Inferior parietal cortex (tissue), 1 donor: ENCODE data around the gene DNMT3A.
"Not testable (repeated sequence)": the region's sequence is repeated elsewhere in the genome, so short reads cannot be mapped to it uniquely, and the experiment has no call there.

Source experiments
- DNase-seq: peaks from one replicate; pipeline ENCODE4 v3.0.0-alpha.2; 2016; ENCODE audit errors: extremely low spot score

The DNMT3A gene

GRCh38 chr2:25284756-25285155, 57.0 kb downstream of the DNMT3A start:
- DNase-seq = no peak

DNA sequence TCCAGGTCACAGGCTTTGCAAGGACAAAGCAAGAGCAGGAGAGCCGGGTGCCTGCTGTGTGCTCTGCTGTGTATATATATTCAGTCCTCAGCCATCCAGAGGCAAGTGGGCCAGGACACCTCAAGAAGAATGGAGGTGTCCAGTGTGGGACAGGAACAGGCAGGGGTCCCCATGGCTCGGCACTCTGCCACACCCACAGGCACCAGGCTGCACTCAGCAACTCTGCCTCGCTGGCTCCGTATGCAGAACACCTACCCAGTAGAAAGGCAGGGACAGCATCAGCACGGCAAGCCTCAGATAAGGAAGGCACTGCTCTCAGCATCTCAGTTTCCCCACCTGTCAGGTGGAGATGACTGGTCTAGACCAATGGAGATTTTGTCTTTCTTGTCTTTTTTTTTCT, 57.8 kb downstream of the DNMT3A start:
- DNase-seq = no peak

DNA sequence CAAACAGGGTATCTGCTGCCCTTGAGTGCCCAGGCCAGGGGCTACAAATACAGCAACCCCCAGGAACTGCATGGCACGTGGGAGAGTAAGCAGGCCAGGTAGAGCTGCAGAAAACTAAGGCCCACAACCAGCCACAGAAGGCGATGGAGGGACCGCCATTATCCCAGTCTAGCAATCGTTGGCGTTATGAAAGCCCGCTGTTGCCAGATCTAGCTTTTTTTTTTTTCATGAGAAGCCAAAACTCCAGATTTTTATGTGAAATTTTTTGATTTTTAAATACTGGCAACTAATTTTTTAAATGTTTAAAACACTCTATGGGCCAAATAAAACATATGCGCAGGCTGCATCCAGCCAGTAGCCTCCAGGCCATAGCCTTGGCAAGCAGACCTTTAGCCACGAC, 59.8 kb downstream of the DNMT3A start:
- DNase-seq = no peak

DNA sequence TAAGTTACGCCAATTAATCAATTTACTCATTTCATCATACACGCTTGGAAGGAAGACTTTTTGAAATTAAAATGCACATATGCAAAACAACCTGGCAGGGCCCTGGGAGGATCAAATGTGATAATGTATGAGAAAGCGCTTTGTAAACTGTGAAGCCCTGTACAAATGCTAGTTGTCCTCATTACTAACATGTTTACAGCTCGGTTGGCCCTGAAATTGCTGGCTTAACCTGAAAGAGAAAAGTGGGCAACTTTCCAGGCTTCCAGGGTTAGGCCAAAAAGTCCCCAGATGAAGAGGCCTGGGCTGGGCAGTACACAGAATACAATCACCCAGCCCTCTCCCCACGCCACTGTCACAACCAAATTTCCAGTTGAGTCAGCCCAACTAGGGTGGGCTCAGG, 60.2 kb downstream of the DNMT3A start:
- no peak for DNase-seq

DNA sequence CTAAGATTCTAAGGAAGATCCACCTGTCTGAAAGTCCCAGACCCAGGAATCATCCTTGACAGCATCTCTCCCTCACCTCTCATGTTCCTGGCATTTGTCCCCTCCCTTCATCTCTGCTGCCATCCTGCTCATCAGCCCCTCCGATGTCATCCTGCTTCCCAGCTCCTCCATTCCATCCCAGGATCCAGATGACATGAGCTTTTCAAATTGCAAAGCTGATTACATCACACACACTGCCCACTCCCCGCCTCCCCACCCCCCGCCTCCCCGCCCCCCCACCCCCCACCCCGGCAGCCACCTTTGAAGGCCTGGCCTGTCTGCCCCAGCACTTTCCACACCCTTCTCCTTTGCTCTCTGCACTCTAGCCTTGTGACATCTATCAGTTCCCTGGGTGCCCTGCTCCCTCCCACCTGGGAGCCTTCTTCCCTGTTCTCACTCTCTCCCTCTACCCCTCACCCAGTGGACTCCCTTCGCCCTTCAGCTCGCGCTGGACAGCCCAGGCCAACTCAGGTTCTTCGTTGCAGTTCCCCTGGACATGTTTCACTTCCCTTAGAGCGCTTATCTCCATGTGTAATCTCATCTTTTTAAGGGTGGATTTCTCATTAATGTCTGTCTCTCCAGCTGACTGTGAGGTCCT, 61.6 kb downstream of the DNMT3A start:
- DNase-seq = no peak

- peak; percentile 59 for DNase-seq
Observed at GRCh38 chr2:25279091-25279651, 62.6 kb downstream of the DNMT3A start.

DNA sequence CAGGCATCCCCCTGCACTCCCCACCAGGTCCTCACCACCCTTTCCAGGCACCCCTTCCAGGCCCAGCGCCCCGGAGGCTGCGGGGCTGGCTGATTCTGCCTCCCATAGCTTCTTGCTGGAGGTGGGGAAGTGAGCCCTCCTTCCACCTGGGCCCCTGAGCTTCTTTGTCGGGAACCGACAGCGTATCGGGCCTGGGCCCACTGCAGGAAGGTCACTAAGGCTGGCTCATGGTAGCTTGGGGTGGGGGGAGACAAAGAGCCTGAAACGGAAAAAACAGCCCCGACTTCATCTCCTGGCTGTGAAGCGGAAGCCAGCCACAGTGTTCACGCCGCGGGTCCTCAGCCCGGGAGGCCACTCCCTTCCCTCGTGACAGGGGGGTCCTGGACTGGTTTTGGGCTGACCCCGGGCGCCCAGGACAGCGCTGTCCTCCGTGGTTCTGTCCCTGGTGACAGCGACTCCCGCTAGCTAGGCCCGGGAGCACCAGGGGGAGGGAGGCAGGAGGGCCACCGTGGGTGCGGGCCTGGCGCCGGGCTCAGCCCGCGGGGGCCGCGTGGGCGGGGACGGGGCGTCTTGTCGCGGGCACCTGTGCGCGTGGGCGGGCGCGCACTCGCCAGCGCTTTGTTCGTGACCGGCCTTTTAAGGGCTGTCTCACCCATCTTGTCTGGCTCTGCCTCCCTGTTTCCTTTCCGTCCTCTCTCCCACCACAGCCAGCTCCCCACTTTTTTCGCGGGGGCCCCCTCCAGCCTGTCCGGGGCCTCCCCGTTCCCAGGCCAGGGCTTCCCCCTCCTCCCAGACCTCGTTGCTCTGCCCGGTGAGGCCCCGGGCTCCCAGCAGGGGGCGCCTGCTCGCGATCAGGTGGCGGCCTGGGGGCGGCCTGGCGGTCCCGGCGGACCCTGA, 64.9 kb downstream of the DNMT3A start:
- DNase-seq = no peak

DNA sequence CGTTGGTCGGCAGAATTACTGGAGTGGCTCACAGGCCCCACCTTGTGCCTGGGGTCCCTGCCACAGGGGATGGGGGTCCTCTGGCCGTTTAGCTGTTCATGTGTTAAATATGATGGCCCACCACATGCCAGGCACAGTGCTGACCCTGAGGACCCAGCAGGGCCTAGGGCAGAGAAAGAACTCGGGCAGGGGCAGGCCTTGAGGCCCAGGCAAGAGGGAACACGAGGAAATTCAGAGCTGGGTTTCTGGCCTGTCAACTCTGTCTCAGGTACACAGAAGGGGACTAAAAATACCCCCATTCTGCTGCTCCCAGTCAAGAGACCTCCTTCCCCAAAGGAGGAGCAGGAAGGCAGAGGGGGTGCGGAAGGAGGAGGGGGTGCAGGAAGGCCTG, 66.2 kb downstream of the DNMT3A start:
- no peak for DNase-seq

DNA sequence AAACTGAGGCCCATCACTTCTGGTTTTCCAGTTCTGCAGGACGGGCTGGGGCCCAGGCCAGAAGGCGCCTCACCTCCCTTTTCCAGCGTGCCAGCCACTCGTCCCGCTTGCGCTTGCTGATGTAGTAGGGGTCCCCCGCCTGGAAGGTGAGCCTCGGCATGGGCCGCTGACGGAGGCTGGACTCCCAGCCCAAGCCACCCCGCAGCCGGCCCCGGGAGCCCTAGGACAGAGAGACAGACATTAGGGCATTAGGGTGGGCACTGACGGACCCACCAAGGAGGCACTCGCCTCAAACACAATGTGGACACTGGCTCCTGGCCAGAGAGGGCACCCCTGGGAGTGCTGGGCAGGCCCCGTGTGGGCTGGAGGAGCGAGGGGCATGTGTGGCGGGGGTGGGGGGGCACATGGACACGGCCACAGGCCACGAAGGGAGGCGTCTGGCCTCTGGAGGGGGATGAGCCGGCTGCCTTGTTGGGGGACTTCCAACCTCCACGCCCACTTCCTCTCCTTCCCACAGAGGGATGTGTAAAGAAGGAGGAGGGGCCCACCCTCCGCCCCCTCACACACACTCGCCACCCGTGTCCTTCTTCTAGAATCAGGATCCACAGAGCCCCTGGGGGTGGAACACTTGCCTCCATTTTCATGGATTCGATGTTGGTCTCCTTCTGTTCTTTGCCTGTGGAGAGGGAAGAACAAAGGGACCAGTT, 66.7 kb downstream of the DNMT3A start:
- no peak for DNase-seq

DNA sequence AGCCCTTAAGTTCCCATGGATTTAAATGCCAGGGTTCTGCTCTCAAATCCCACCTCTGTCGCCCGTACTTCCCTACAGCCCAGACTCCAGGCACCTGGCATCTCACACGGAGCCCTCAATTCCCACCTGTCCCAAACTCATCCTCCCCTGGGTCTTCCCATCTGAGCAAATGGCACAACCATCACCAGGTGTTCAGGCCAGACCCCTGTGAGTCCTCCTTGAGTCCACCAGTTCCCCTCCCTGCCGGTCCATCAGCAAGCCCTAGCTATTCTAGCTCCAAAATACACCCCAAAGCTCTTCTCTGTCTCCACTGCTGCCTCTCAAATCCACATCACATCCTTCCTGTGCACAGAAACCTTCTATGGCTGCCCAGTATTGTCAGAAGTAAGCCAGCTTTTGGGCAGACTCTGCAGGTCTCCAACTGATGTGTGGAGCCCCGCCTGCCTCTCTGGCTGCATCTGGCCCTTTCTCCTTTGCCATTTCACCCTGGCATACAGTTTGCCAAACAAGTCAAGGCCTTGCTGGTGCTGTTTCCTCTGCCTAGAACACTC, 67.7 kb downstream of the DNMT3A start:
- no peak for DNase-seq

- DNase-seq = not testable (repeated sequence)
Observed at GRCh38 chr2:25272705-25273104, 69.0 kb downstream of the DNMT3A start.

- DNase-seq = no peak
Observed at GRCh38 chr2:25270061-25270460, 71.7 kb downstream of the DNMT3A start.

DNA sequence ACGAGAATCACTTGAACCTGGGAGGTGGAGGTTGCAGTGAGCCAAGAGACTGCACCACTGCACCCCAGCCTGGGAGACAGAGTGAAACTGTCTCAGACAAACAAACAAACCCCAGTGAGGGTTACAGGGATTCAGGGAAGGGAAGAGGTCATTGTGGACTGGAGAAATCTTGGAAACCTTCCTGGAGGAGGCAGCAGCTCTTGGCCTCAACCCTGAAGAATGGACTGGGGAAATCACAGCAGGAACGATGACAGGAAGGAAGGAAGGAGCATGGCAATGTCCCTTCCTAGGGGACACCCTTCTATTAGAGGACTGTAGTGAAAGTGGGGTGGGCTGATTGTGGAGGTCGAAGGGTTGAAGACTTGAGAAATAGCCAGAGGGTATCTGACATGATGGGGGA, 72.5 kb downstream of the DNMT3A start:
- DNase-seq = no peak

DNA sequence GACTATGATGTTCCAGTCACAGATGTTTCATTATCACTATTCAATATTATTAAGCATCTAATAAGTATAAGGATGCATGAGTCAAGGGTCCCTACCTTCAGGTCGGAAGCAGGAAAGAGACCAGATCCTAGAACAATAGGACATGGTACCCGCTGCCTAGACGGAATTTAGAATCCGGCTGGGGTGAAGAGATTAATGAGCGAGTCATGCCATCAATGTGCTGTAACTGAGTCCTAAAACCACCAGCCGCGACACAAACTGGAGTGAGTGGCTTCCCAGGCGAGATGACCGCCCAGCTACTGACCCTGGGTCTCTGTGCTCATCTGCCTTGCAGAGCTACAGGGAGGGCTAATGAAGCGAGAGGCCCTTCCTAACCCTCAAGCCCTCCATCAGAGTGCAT, 73.6 kb downstream of the DNMT3A start:
- no peak for DNase-seq

GRCh38 chr2:25266399-25266798, 75.3 kb downstream of the DNMT3A start:
- DNase-seq = no peak

DNA sequence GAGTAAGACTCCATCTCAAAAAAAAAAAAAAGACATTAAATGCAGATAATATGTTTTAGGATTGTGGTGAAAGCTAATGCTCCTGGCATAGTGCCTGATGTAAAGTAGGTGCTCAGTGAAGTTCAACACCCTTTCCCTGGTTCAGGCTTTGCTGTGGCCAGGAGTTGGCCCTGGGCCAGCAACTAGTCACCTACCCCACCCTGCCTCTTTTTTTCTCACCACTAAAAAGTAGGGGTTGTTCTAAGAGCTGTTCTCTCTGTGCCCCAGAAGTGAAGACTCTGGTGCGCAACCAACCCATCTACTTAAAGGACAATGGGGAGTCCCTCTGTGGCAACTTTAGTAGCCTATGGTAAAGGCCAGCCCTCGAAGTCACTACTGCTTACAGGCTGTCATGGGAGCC, 75.9 kb downstream of the DNMT3A start:
- no peak for DNase-seq

DNA sequence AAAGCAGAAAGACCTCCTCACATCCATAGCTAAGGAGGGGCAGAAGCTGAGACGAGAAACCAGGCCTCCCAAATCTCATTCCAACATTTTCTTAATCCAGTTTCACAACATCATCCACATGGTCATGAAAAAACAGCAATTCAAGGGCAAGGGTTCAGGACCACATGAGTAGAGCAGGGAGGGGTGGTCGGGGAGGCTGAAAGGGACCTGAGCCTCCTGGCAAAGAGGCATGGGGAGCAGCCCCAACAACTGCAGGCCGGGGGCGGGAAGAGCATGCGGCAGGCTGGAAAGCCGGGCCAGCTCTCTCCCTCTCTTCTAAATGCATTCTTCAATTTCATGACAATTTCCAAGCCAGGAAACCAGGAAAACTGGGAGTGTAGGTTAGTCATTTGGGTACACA, 76.7 kb downstream of the DNMT3A start:
- DNase-seq = no peak

DNA sequence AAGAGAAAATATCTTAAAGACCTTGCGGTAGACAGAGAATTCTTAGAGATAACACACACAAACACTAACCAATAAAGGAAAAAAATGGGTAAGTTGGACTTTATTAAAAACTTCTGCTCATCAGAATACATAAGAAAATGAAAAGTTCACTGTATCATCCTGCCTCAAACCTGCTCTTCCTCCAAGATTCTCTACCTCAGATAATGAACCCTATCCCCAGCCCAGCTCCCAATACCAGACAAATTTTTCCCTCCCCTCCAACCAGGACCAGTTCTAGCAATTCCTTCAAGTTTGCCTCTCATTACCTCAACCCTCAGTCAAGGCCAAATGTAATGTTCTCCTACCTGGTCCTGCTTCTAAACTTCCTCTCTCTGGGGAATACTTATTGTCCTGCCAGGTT, 79.4 kb downstream of the DNMT3A start:
- no peak for DNase-seq

- DNase-seq = no peak
Observed at GRCh38 chr2:25259737-25260124, 82.0 kb downstream of the DNMT3A start.

GRCh38 chr2:25258847-25259736, 82.6 kb downstream of the DNMT3A start:
- DNase-seq = no peak
